GM18909 (cell line): ENCODE data around the gene MAP4.

Source experiments
- ATAC-seq: cut with Tn5 transposase; IDR thresholded peaks from one replicate; pipeline ENCODE4 v1.9.1; 2021; ENCODE audit warnings: mild to moderate bottlenecking; ENCODE audit not compliant: unreplicated experiment, poor library complexity

The MAP4 gene

GRCh38 chr3:47872916-47873315 lies 143.3 kb downstream of the MAP4 start:
- no peak for ATAC-seq

- ATAC-seq: no peak
These were observed 144.8 kb downstream of the MAP4 start for GRCh38 chr3:47871389-47871788.

GRCh38 chr3:47870702-47871260 lies 145.4 kb downstream of the MAP4 start:
- no peak for ATAC-seq

- no peak for ATAC-seq
These were observed 146.1 kb downstream of the MAP4 start for GRCh38 chr3:47870156-47870555.

GRCh38 chr3:47868306-47868705 lies 147.9 kb downstream of the MAP4 start:
- ATAC-seq: no peak

- no peak for ATAC-seq
These were observed 148.7 kb downstream of the MAP4 start for GRCh38 chr3:47867451-47868044.

GRCh38 chr3:47865192-47865591 lies 151.0 kb downstream of the MAP4 start:
- ATAC-seq: no peak

- ATAC-seq: no peak
These were observed 152.7 kb downstream of the MAP4 start for GRCh38 chr3:47863391-47864128.

- no peak for ATAC-seq
These were observed 156.1 kb downstream of the MAP4 start for GRCh38 chr3:47859956-47860605.

- no peak for ATAC-seq
These were observed 159.1 kb downstream of the MAP4 start for GRCh38 chr3:47857151-47857550.

GRCh38 chr3:47856669-47857068 lies 159.5 kb downstream of the MAP4 start:
- ATAC-seq: no peak

- ATAC-seq: no peak
These were observed 160.5 kb downstream of the MAP4 start for GRCh38 chr3:47855461-47856383.

GRCh38 chr3:47854720-47855455 lies 161.3 kb downstream of the MAP4 start:
- no peak for ATAC-seq

- no peak for ATAC-seq
These were observed 161.9 kb downstream of the MAP4 start for GRCh38 chr3:47854267-47854666.

- no peak for ATAC-seq
These were observed 163.3 kb downstream of the MAP4 start for GRCh38 chr3:47852604-47853602.

- no peak for ATAC-seq
These were observed 164.2 kb downstream of the MAP4 start for GRCh38 chr3:47851888-47852603.

- ATAC-seq: no peak
These were observed 165.4 kb downstream of the MAP4 start for GRCh38 chr3:47850564-47851410.
